ENCODE data around the gene SMTNL2. TPM values are rescaled to one million over a fixed set of nuclear protein-coding genes. Genes with fewer than 3 reads are reported as not detected.

Gene SMTNL2
- total RNA-seq, 2 experiments from 2014 or later = not detected

DNA sequence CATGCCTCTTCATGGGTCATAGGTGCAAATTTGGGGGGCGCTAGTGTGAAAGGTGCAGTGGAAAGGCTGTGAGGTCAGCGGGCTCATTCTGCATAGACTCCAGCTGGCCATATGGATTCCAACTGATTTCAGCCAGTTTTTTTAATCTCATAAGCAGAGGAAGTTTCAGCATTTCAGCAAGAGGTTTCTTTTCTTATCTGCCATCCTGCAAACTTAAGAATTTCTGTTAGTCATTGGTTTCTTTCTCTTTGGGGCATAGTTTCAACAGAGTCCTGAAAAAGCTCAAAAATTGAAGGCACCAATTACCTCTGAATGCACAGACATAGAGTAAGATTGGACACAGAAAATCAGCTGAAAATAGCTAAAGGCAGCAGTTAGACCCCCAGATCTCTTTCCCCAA, 73.3 kb downstream of the SMTNL2 start:
- Mint-ChIP-seq H3K27ac (no peak overlapping the region), H3K36me3 (no peaks in the 10 kb centered on the region), H3K4me3 (no peak overlapping the region), H3K27me3 (no peaks in the 10 kb centered on the region), H3K4me1 (peaks cover 10% of the 10 kb centered on the region), H3K9me3 (no peaks in the 10 kb centered on the region)
- DNase-seq = no peak

Other genes starting within 250 kb of the SMTNL2 start
- gene UBE2G1, start 217.9 kb upstream of the SMTNL2 start, total RNA-seq = 10 to 100 TPM; 58.8 to 63.9 TPM
- gene SPNS3, start 150.6 kb upstream of the SMTNL2 start, total RNA-seq = 10 to 100 TPM; 11.7 to 14.3 TPM
- under 1 TPM; 0.20 to 0.43 TPM for gene SPNS2, start 85.6 kb upstream of the SMTNL2 start, total RNA-seq
- 100 to 1,000 TPM; 174 to 176 TPM for gene MYBBP1A, start 29.1 kb upstream of the SMTNL2 start, total RNA-seq
- not detected for gene GGT6, start 24.0 kb upstream of the SMTNL2 start, total RNA-seq
- under 1 TPM; 0.18 to 0.25 TPM for gene ALOX15, start 57.1 kb downstream of the SMTNL2 start, total RNA-seq
- 100 to 1,000 TPM; 110 to 122 TPM for gene PELP1, start 119.6 kb downstream of the SMTNL2 start, total RNA-seq
- gene ARRB2, start 126.1 kb downstream of the SMTNL2 start, total RNA-seq = 100 to 1,000 TPM; 161 to 170 TPM
- gene MED11, start 146.9 kb downstream of the SMTNL2 start, total RNA-seq = 10 to 100 TPM; 18.3 to 21.0 TPM
- not detected for gene ZMYND15, start 155.3 kb downstream of the SMTNL2 start, total RNA-seq
- gene CXCL16, start 155.4 kb downstream of the SMTNL2 start, total RNA-seq = 1 to 10 TPM; 2.0 to 3.3 TPM
- gene TM4SF5, start 187.4 kb downstream of the SMTNL2 start, total RNA-seq = not detected
- not detected for gene VMO1, start 201.8 kb downstream of the SMTNL2 start, total RNA-seq
- not detected for gene GLTPD2, start 204.4 kb downstream of the SMTNL2 start, total RNA-seq
- gene PSMB6, start 211.6 kb downstream of the SMTNL2 start, total RNA-seq = 100 to 1,000 TPM; 146 to 154 TPM
- 1 to 10 TPM; 4.2 to 5.4 TPM for gene PLD2, start 222.6 kb downstream of the SMTNL2 start, total RNA-seq
- 10 to 100 TPM; 34.7 to 37.7 TPM for gene MINK1, start 248.8 kb downstream of the SMTNL2 start, total RNA-seq